ENCODE data around the gene CHRNA4.
A peak's percentile ranks its signal among the peaks of the same experiment; 100 is the strongest.
"Not testable (repeated sequence)": the region's sequence is repeated elsewhere in the genome, so short reads cannot be mapped to it uniquely, and the experiment has no call there.

The CHRNA4 gene

DNA sequence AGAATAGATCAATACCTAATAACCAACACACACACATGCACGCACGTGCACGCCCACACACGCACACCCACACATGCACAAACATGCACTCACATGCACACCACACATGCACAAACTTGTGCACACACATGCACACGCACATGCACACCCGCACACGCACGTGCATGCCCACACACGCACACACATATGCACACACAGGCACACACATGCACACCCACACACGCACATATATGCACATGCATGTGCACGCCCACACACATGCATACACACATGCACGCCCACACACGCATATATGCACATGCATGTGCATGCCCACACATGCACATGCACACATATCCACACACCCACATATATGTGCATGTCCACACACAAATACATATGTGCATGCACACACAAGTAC is 26.2 kb upstream of the CHRNA4 start:
- Mint-ChIP-seq H3K36me3 (peaks cover 7% of the 10 kb centered on the region), H3K27me3 (peaks cover 32% of the 10 kb centered on the region), H3K4me1 (no peaks in the 10 kb centered on the region), H3K9me3 (peaks cover 18% of the 10 kb centered on the region), H3K4me3 (no peak overlapping the region), H3K27ac (no peak overlapping the region)
- no peak for ATAC-seq

DNA sequence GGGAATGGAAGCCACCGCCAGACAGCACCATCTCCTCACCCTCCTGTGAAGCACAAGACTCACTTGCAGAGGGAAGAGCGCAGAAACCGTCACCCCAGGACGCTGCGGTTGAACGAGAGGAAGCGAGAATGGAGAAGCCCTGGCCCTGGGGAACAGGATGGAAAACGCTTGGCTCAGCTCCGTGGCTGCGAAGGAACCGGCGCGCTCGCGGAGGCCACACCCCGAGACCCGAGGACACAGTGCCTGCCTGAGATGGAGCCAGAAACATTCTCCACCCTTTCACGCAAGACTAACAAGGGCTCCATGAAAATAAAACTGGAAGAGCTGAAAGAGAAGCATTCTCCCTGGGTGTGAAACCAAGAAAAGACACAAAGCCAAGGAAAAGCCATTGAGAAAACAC is 25.3 kb upstream of the CHRNA4 start:
- no peaks in the 10 kb centered on the region for H3K4me1 Mint-ChIP-seq
- peaks cover 18% of the 10 kb centered on the region for H3K9me3 Mint-ChIP-seq
- peaks cover 32% of the 10 kb centered on the region for H3K27me3 Mint-ChIP-seq
- H3K36me3 Mint-ChIP-seq, result peaks cover 7% of the 10 kb centered on the region
- ATAC-seq, result no peak
- H3K4me3 Mint-ChIP-seq, result no peak overlapping the region
- no peak overlapping the region for H3K27ac Mint-ChIP-seq

DNA sequence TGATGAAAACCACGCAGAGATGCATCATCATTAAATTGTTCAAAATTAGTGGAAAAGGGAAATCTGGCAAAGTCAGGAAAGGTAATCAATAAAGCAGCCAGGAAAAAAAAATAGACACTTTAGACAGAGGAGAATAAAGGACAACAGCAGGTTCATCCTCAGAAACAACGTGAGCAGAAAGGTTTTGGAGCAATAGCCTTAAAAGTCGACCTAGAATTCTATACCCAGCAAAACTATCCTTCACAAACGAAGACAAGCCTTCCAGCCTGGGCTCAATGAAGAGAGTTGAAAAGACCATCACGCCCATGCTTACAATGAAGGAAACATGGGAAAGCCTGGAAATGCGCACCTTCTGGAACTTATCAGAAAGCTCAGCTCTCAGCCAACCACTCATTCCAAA is 24.7 kb upstream of the CHRNA4 start:
- H3K4me3 Mint-ChIP-seq, result no peak overlapping the region
- H3K9me3 Mint-ChIP-seq, result peaks cover 18% of the 10 kb centered on the region
- peaks cover 32% of the 10 kb centered on the region for H3K27me3 Mint-ChIP-seq
- H3K4me1 Mint-ChIP-seq, result no peaks in the 10 kb centered on the region
- peaks cover 7% of the 10 kb centered on the region for H3K36me3 Mint-ChIP-seq
- no peak for ATAC-seq
- H3K27ac Mint-ChIP-seq, result no peak overlapping the region

DNA sequence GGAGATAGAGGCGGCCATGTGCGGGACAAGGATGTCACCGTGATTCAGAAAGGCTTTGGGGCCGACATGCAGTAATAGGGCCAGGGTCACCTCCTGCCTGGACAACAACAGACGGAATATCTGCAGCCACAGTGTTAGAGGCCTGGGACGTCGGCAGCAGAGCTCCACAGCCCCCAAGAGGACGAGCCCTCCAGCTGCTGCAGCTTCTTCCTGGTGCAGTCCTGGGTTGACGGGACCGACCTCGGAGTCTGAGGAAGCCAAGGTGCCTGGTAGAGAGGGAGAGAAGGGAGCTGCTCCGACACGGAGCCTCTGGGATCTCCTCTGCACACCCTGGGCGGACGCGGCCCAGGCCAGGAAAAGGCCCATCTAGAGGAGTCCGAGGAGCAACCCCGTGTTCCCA is 23.2 kb upstream of the CHRNA4 start:
- Mint-ChIP-seq H3K36me3 (peaks cover 7% of the 10 kb centered on the region), H3K27ac (no peak overlapping the region), H3K4me3 (no peak overlapping the region), H3K27me3 (peaks cover 33% of the 10 kb centered on the region), H3K9me3 (peaks cover 18% of the 10 kb centered on the region), H3K4me1 (no peaks in the 10 kb centered on the region)
- no peak for ATAC-seq

DNA sequence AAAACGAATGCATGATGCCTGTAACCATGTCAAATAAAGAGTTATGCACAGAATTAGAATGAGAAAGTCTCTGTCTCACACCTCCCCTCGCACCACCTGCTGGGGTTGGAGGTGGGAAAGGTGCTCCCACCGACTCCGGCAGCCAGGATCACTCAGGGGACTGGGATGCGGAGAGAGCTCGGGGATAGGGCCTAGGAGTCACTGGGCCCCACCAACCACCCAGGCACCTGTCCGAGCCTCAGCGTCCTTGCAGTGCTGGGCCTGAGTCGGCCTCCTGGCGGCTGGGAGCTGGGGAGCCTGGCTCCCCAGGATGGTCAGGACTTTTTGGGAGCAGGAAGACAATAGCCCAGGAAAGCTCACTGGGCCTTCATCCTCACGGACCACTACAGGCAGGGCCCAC is 22.4 kb upstream of the CHRNA4 start:
- Mint-ChIP-seq H3K9me3 (peaks cover 18% of the 10 kb centered on the region), H3K4me1 (no peaks in the 10 kb centered on the region), H3K27ac (no peak overlapping the region), H3K4me3 (no peak overlapping the region), H3K27me3 (peaks cover 41% of the 10 kb centered on the region), H3K36me3 (peaks cover 7% of the 10 kb centered on the region)
- ATAC-seq, result no peak

DNA sequence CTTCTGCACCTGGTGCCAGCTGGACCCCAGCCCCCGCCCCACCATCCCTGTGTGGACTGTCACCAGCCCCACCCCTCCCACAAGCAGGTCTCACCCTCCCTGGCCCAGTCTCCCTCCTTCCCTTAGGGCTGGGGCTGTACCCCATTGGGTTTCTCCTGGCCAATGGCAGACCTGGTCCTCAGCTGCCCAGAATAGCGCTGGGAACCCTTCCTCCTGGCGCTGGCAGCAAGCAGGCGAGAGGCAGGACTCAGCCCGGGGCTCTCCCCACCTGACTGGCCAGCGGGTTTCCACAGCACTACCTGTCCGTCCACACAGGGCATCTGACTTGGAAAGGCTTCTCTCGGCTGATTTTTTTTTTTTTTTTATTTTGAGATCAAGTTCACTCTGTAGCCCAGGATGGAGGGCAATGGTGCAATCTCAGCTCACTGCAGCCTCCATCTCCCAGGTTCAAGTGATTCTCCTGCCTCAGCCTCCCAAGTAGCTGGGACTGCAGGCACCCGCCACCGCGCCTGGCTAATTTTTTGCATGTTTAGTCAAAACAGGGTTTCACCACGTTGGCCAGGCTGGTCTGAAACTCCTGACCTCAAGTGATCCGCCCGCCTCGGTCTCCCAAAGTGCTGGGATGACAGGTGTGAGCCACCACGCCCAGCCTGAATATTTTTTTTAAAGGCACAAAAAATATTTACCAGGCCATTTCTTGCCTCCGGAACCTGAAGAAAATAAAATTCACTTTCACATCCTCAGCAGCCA is 21.6 kb upstream of the CHRNA4 start:
- Mint-ChIP-seq H3K4me1 (no peaks in the 10 kb centered on the region), H3K27me3 (peaks cover 49% of the 10 kb centered on the region), H3K4me3 (no peak overlapping the region), H3K36me3 (peaks cover 7% of the 10 kb centered on the region), H3K27ac (no peak overlapping the region), H3K9me3 (peaks cover 14% of the 10 kb centered on the region)
- no peak for ATAC-seq

DNA sequence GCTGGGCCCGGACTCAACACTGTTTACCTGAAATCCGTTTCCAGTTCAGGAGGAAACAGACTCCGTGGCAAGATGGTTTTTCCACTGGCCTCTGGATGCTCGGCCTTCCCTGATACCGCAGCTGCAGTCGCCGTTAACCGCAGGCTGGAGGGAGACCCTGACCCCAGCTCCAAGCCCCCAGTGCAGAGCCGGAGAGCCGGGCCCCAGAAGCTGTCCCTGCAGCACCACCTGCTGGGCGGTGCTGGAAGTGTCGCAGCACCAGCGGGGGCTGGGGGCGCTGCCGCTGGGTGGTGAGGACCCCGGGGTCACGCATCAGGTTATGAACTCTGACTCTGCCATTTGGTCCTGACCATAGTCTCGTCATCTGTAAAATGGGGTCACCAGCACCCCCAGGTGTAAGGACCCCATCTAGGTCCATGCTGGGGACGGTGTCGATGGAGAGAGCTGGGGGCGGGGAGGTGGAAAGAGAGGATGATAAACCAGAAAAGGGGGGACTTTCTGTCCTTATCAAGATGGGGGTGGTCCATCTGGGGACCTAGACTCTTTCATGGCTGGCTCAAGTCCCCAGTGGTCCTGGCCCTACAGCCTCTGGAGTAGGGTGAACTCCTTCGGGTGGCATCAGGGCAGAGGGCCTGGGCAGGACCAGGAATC is 20.8 kb upstream of the CHRNA4 start:
- peak; percentile 12 for ATAC-seq
- no peak overlapping the region for H3K4me3 Mint-ChIP-seq
- no peak overlapping the region for H3K27ac Mint-ChIP-seq
- H3K36me3 Mint-ChIP-seq, result peaks cover 7% of the 10 kb centered on the region
- H3K9me3 Mint-ChIP-seq, result peaks cover 9% of the 10 kb centered on the region
- H3K27me3 Mint-ChIP-seq, result peaks cover 57% of the 10 kb centered on the region
- H3K4me1 Mint-ChIP-seq, result no peaks in the 10 kb centered on the region

DNA sequence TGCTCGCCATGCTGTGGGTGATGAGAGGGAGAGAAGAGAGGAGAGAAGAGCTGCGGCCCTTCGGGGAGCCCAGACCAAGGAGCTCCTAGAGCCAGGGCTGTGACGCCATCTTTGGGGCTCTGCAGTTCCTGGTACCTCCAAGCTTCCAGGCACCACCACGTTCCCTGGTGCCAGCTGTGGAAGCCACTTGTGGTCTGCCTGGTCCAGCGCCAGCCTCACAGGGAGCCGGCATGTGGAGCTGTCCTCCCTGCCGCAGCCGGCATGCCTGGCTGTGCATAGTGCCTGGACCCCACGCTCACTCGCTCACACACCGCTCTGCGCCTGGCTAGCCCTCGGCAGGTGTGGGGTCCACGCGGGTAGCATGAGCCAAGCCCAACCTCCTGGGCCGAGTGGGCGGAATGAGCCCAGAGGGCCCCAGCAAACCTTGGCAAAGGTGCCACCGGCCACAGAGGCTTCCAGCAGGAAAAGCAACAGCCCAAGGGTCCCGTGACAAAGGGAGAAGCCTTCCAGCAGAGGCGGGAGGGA is 19.3 kb upstream of the CHRNA4 start:
- no peak for ATAC-seq
- Mint-ChIP-seq H3K27me3 (peaks cover 72% of the 10 kb centered on the region), H3K9me3 (peaks cover 2% of the 10 kb centered on the region), H3K27ac (no peak overlapping the region), H3K4me3 (no peak overlapping the region), H3K36me3 (peaks cover 3% of the 10 kb centered on the region), H3K4me1 (no peaks in the 10 kb centered on the region)

DNA sequence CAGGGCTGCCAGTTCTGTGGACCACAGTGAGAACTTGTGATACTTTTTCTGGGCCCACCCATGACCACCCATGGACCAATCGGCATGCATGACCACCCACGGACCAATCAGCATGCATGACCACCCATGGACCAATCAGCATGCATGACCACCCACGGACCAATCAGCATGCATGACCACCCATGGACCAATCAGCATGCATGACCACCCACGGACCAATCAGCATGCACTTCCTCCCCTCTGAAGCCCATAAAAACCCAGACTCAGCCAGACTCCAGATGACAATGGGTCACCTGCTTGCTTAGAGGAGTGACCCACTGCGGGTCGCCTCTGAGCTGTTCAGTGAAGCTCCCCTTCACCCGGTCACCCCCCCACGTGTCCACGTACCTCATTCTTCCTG is 18.7 kb upstream of the CHRNA4 start:
- H3K4me3 Mint-ChIP-seq, H3K27ac Mint-ChIP-seq: not testable (repeated sequence)

DNA sequence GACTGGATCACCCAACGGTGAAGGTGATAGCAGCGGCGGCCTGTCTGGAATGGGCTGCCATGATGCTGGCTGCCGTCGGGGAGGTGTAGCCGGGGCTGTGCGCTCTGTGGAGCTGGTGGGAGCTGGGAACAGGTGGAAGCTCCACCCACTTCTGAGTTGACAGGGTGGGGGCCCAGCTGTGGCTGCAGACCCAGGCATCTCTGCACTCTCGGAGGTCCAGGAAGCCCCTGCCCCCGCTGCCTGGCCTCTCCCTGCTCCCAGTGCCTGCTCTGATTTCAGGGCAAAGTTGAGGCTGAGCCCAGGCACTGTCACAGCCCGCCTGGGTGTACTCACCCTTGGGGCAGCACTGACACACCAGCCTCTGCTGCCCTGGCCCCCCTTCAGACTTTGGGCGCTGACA is 18.1 kb upstream of the CHRNA4 start:
- no peak overlapping the region for H3K4me3 Mint-ChIP-seq
- H3K27me3 Mint-ChIP-seq, result peaks cover 77% of the 10 kb centered on the region
- no peaks in the 10 kb centered on the region for H3K9me3 Mint-ChIP-seq
- no peak for ATAC-seq
- no peaks in the 10 kb centered on the region for H3K36me3 Mint-ChIP-seq
- no peak overlapping the region for H3K27ac Mint-ChIP-seq
- H3K4me1 Mint-ChIP-seq, result no peaks in the 10 kb centered on the region

More for the DNA sequence above, 18.7 kb upstream of the CHRNA4 start:
- H3K27me3 Mint-ChIP-seq, result peaks cover 77% of the 10 kb centered on the region
- ATAC-seq, H3K9me3 Mint-ChIP-seq, H3K36me3 Mint-ChIP-seq, H3K4me1 Mint-ChIP-seq: not testable (repeated sequence)

DNA sequence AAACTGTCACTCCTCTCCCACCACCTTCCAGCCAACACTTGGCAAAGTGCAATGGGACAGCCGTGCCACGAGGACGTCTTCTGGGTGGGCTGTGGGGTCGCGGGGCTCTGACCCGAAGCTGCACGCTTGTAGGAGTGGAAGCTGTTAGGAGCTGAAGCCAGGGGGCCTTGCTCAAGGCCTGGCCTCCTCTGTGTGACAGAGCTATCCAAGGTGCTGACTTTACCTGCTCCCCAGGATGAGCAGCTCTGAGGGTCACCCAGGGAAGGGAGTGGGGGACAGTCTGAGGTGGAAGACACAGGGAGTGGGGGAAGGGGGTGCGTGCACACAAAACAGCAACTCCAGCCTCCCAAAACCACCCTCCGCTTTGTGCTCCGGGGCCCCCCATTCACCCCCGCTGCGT is 17.5 kb upstream of the CHRNA4 start:
- H3K4me1 Mint-ChIP-seq, result no peaks in the 10 kb centered on the region
- no peaks in the 10 kb centered on the region for H3K36me3 Mint-ChIP-seq
- no peak for ATAC-seq
- no peak overlapping the region for H3K4me3 Mint-ChIP-seq
- H3K9me3 Mint-ChIP-seq, result no peaks in the 10 kb centered on the region
- peaks cover 81% of the 10 kb centered on the region for H3K27me3 Mint-ChIP-seq
- no peak overlapping the region for H3K27ac Mint-ChIP-seq

DNA sequence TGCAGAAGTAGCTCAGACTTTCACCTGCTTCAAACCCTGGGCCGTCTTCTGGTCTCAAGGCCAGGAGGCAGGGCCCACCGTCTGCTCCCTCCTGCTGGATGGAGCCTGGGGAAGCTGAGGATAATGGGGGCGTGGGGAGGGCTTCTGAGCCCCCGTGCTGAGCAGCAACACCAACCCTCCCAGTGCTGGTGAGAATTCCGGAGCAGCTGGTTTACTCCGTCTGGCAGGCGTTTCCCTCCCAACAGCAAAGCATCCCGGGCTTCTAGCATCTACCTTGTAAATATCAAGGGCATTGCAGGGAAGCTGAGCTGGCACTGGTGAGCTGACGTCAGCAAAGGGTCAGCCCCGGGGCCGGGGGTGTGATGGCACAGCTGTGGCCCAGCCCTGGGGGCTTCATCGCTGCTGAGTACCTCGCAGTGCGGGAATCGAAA is 16.8 kb upstream of the CHRNA4 start:
- no peaks in the 10 kb centered on the region for H3K9me3 Mint-ChIP-seq
- no peaks in the 10 kb centered on the region for H3K4me1 Mint-ChIP-seq
- no peak overlapping the region for H3K4me3 Mint-ChIP-seq
- H3K36me3 Mint-ChIP-seq, result no peaks in the 10 kb centered on the region
- peaks cover 81% of the 10 kb centered on the region for H3K27me3 Mint-ChIP-seq
- ATAC-seq, result no peak
- H3K27ac Mint-ChIP-seq, result no peak overlapping the region

DNA sequence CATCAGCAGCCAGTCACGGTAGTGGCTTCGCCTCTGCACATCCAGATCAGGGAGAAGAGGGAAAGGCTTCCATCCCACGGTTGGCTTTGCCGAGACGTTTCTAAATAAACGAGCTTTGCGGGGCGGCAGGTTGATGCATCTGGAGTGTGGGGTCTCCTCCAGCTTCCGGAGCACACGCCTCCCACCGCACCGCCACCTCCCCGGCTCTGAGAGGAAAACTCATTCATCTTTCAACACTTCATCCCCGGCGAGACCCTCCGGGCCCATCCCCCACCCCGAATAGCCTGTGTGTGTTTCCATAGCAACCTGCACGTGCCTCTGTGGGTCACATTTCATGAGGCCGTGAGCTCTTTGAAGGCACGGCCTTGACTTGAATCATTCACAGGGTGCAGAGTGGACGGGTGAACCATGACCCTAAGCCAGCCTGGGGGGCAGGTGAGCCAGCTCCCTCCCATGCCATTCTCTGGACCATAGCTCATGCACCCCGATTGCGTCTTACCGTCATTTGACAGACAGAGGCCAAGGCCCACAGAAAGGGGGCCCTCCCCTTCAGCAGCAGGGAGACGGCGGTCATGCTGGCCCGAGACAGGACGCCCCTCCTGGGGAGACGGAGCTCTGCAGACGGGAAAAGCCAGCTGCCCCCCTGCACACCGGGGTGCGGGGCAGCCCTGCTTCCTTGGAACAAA is 16.2 kb upstream of the CHRNA4 start:
- H3K36me3 Mint-ChIP-seq, result no peaks in the 10 kb centered on the region
- peaks cover 81% of the 10 kb centered on the region for H3K27me3 Mint-ChIP-seq
- no peak for ATAC-seq
- H3K9me3 Mint-ChIP-seq, result no peaks in the 10 kb centered on the region
- H3K4me3 Mint-ChIP-seq, result no peak overlapping the region
- no peak overlapping the region for H3K27ac Mint-ChIP-seq
- H3K4me1 Mint-ChIP-seq, result no peaks in the 10 kb centered on the region

DNA sequence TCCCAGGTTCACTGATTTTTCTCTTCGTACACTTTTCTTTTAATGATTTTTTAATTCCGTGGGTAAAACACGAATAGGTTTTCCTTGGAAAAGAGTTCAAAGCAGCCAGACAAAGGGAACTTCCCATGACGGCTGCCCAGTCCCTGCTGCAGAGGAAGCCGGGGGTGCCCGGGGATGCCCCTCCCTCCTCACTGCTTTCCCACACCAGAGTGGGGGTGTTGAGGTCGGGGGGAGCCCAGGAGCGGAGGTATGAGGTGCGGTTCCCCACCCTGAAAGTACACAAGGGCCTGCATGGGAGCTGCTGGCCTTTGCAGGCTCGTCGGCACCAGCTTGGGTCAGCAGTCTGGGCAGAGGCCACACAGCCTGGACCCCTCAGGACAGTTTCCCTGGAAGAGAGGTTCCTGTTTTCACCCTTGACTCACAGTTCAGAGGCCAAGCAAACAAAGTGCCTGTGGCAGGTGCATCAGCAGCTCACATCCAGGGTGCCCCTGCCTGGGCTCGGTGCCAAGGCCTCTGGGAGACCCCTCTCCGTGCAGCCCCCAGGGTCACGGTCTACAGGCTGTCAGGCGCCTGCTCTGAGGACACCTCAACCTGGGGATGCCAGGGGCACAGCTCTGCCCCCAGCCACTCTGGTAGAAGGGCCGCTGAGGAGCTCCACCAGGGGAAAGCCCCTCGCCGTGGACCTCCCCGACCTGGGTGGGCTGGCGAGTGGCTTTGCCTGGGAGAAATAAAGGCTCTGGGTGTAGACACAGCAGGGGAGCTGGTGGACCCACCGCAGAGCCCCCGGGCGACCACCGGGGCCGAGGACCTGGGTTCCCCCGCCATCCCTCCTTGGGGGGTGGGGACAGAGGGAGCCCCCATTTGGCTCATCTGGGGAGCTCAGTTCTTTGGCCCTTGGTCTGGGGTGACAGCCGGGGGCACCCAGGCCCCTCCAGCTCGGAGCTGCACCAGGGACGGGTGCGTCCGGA is 15.4 kb upstream of the CHRNA4 start:
- H3K4me1 Mint-ChIP-seq, result no peaks in the 10 kb centered on the region
- no peaks in the 10 kb centered on the region for H3K36me3 Mint-ChIP-seq
- no peaks in the 10 kb centered on the region for H3K9me3 Mint-ChIP-seq
- H3K27ac Mint-ChIP-seq, result no peak overlapping the region
- peaks cover 77% of the 10 kb centered on the region for H3K27me3 Mint-ChIP-seq
- no peak for ATAC-seq
- H3K4me3 Mint-ChIP-seq, result no peak overlapping the region

DNA sequence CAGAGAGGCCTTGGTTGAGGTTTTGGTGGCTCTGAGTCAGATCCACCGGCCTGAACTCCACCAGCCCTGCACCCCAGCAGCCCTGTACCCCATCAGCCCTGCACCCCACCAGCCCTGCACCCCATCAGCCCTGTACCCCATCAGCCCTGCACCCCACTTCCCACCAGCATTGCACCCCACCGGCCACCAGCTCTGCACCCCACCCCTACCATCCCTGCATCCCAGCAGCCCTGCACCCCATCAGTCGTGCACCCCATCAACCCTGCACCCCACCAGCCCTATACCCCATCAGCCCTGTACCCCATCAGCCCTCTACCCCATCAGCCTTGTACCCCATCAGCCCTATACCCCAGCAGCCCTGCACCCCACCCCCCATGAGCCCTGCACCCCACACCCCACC is 14.3 kb upstream of the CHRNA4 start:
- peak; percentile 25 for ATAC-seq
- Mint-ChIP-seq H3K36me3 (no peaks in the 10 kb centered on the region), H3K27me3 (peaks cover 78% of the 10 kb centered on the region), H3K9me3 (no peaks in the 10 kb centered on the region), H3K4me1 (no peaks in the 10 kb centered on the region), H3K27ac (no peak overlapping the region), H3K4me3 (no peak overlapping the region)
